ENCODE data around the gene PBX1.

The PBX1 gene

GRCh38 chr1:164595212-164595611, 36.2 kb downstream of the PBX1 start:
- Histone ChIP-seq H4K20me1 (ENCODE audit: insufficient read depth, low read length) (no peaks in the 10 kb centered on the region), H3K4me1 (ENCODE audit: low read length) (no peaks in the 10 kb centered on the region), H3K9me3 (ENCODE audit: insufficient read depth, low read length) (no peaks in the 10 kb centered on the region), H3K36me3 (replicated peaks; ENCODE audit: low read depth, low read length) (no peaks in the 10 kb centered on the region), H3K27me3 (ENCODE audit: low read depth, low read length) (peaks cover 3% of the 10 kb centered on the region; the same call in 1 of the 2 replicates), H3K27ac (ENCODE audit: low read length) (no peak overlapping the region), H3K9ac (ENCODE audit: low read length) (no peak overlapping the region), H3K79me2 (ENCODE audit: low read length) (no peaks in the 10 kb centered on the region), H3K4me3 (ENCODE audit: low read length) (no peak overlapping the region), H3K4me2 (ENCODE audit: low read length) (no peak overlapping the region), H2AFZ (ENCODE audit: low read depth, low read length) (no peak overlapping the region)
- TF ChIP-seq EZH2phosphoT487 (IDR thresholded peaks at IDR 0.05; ENCODE audit: low read depth) = no peak
- TF ChIP-seq, protein P1, sequence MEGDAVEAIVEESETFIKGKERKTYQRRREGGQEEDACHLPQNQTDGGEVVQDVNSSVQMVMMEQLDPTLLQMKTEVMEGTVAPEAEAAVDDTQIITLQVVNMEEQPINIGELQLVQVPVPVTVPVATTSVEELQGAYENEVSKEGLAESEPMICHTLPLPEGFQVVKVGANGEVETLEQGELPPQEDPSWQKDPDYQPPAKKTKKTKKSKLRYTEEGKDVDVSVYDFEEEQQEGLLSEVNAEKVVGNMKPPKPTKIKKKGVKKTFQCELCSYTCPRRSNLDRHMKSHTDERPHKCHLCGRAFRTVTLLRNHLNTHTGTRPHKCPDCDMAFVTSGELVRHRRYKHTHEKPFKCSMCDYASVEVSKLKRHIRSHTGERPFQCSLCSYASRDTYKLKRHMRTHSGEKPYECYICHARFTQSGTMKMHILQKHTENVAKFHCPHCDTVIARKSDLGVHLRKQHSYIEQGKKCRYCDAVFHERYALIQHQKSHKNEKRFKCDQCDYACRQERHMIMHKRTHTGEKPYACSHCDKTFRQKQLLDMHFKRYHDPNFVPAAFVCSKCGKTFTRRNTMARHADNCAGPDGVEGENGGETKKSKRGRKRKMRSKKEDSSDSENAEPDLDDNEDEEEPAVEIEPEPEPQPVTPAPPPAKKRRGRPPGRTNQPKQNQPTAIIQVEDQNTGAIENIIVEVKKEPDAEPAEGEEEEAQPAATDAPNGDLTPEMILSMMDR (IDR thresholded peaks at IDR 0.05; ENCODE audit: low read depth, low read length) = no peak

GRCh38 chr1:164596172-164596571, 37.2 kb downstream of the PBX1 start:
- Histone ChIP-seq H3K79me2 (ENCODE audit: low read length) (no peaks in the 10 kb centered on the region), H3K4me2 (ENCODE audit: low read length) (no peak overlapping the region), H3K36me3 (replicated peaks; ENCODE audit: low read depth, low read length) (no peaks in the 10 kb centered on the region), H3K27ac (ENCODE audit: low read length) (no peak overlapping the region), H4K20me1 (ENCODE audit: insufficient read depth, low read length) (no peaks in the 10 kb centered on the region), H3K27me3 (ENCODE audit: low read depth, low read length) (peaks cover 3% of the 10 kb centered on the region; the same call in 1 of the 2 replicates), H3K4me3 (ENCODE audit: low read length) (no peak overlapping the region), H3K9me3 (ENCODE audit: insufficient read depth, low read length) (no peaks in the 10 kb centered on the region), H3K4me1 (ENCODE audit: low read length) (no peaks in the 10 kb centered on the region), H2AFZ (ENCODE audit: low read depth, low read length) (no peak overlapping the region), H3K9ac (ENCODE audit: low read length) (no peak overlapping the region)
- TF ChIP-seq, protein P1 (IDR thresholded peaks at IDR 0.05; ENCODE audit: low read depth, low read length) = no peak
- TF ChIP-seq EZH2phosphoT487 (IDR thresholded peaks at IDR 0.05; ENCODE audit: low read depth) = no peak

GRCh38 chr1:164598719-164599118, 39.7 kb downstream of the PBX1 start:
- Histone ChIP-seq H3K27me3 (ENCODE audit: low read depth, low read length) (peaks cover 21% of the 10 kb centered on the region), H3K9me3 (ENCODE audit: insufficient read depth, low read length) (no peaks in the 10 kb centered on the region), H2AFZ (ENCODE audit: low read depth, low read length) (no peak overlapping the region), H3K4me3 (ENCODE audit: low read length) (no peak overlapping the region), H4K20me1 (ENCODE audit: insufficient read depth, low read length) (no peaks in the 10 kb centered on the region), H3K79me2 (ENCODE audit: low read length) (no peaks in the 10 kb centered on the region), H3K4me1 (ENCODE audit: low read length) (no peaks in the 10 kb centered on the region), H3K27ac (ENCODE audit: low read length) (no peak overlapping the region), H3K9ac (ENCODE audit: low read length) (no peak overlapping the region), H3K4me2 (ENCODE audit: low read length) (no peak overlapping the region), H3K36me3 (replicated peaks; ENCODE audit: low read depth, low read length) (no peaks in the 10 kb centered on the region)
- TF ChIP-seq EZH2phosphoT487 (IDR thresholded peaks at IDR 0.05; ENCODE audit: low read depth) = no peak
- TF ChIP-seq, protein P1 (IDR thresholded peaks at IDR 0.05; ENCODE audit: low read depth, low read length) = no peak

DNA sequence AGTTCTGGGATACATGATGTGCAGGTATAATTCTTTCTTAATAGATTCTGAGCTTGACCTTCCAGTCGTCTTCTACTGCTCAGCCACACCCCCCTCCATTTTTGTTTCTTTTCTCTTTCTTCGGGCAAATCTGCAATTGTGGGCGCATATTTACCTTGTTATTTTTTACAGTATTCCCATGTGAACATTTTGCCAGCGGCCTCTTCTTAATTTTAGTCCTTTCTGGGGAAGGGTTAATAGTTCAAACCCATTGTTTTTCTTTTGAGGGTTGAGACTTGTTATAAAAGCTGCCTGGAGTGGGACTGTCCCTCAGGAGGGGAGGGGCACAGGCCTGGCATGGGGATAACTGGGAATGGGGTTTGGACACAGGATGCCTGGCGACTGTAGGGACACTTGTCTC, 40.3 kb downstream of the PBX1 start:
- Histone ChIP-seq H3K9ac (ENCODE audit: low read length) (no peak overlapping the region), H3K27ac (ENCODE audit: low read length) (no peak overlapping the region), H3K4me1 (ENCODE audit: low read length) (no peaks in the 10 kb centered on the region), H3K27me3 (ENCODE audit: low read depth, low read length) (peaks cover 21% of the 10 kb centered on the region), H4K20me1 (ENCODE audit: insufficient read depth, low read length) (no peaks in the 10 kb centered on the region), H3K36me3 (replicated peaks; ENCODE audit: low read depth, low read length) (no peaks in the 10 kb centered on the region), H3K79me2 (ENCODE audit: low read length) (no peaks in the 10 kb centered on the region), H3K4me2 (ENCODE audit: low read length) (no peak overlapping the region), H3K4me3 (ENCODE audit: low read length) (no peak overlapping the region), H2AFZ (ENCODE audit: low read depth, low read length) (no peak overlapping the region), H3K9me3 (ENCODE audit: insufficient read depth, low read length) (no peaks in the 10 kb centered on the region)
- TF ChIP-seq, protein P1 (IDR thresholded peaks at IDR 0.05; ENCODE audit: low read depth, low read length) = no peak
- no peak for TF ChIP-seq EZH2phosphoT487 (IDR thresholded peaks at IDR 0.05; ENCODE audit: low read depth)

Measured in OCI-LY3 (cell line).